HepG2 (cell line): ENCODE measurements around the gene KATNB1. TPM values are rescaled to one million over a fixed set of nuclear protein-coding genes. Genes with fewer than 3 reads are reported as not detected.

Experiments
- ATAC-seq: fragments of 200-7000 bp; cut with Tn5 transposase; 3 replicates; pipeline ENCODE4 v1.9.1; 2020; ENCODE audit warnings: mild to moderate bottlenecking, moderate library complexity
- BruUV-seq: library from RNA; stranded (reverse); fragments of 400-500 nt; replicated peaks from 2 replicates; lab custom pipeline; 2021; lab: Mats Ljungman, UMichigan
- CTCF ChIA-PET: fragments of 300-600 bp; formaldehyde crosslinking; extraction: SDS; loops from one replicate; lab custom pipeline; 2021; ENCODE audit warnings: low total read pairs, inconsistent platforms, low intra/inter-chr PET ratio; lab: Yijun Ruan, JAX
- POLR2A ChIA-PET: fragments of 350-600 bp; sonication (Branson Sonifier 250); formaldehyde crosslinking; loops from one replicate; lab custom pipeline; 2020; ENCODE audit warnings: antibody characterized with exemption, inconsistent platforms; lab: Yijun Ruan, JAX
- DNase-seq: peaks from one replicate; pipeline ENCODE4 v3.0.0-alpha.2; 2015; ENCODE audit warnings: low spot score
- FAIRE-seq: peaks from 3 replicates; lab custom pipeline; 2011; peaks lifted over from hg19 to GRCh38; lab: Jason Lieb, UNC
- H2AFZ ChIP-seq: one replicate; pipeline ENCODE4 v1.6.1; 2011; ENCODE audit warnings: low read length, inconsistent platforms
- H3K27ac ChIP-seq: fragments of 300-600 bp; 3 replicates; pipeline ENCODE4 v1.8.0; 2011; ENCODE audit warnings: mixed run types, mild to moderate bottlenecking, mixed read lengths, low read length, inconsistent platforms; ENCODE audit not compliant: insufficient read depth; ENCODE audit errors: extremely low read length
- H3K27me3 ChIP-seq, 2 experiments: fragments of 200-600 bp in 1 of 2; 2 replicates in 1 of 2; 3 replicates in 1 of 2; pipeline versions ENCODE4 v1.6.0 to v1.8.0; 2011; ENCODE audit warnings: low read length in 2 of 2, mild to moderate bottlenecking in 2 of 2, moderate library complexity in 2 of 2, inconsistent platforms in 1 of 2; ENCODE audit not compliant: insufficient read depth in 2 of 2, control insufficient read depth in 1 of 2
- H3K36me3 ChIP-seq, 2 experiments: fragments of 200-600 bp in 1 of 2; replicated peaks in 1 of 2; 2 replicates in 1 of 2; 3 replicates in 1 of 2; pipeline versions ENCODE4 v1.5.1 to v1.8.0; 2011; ENCODE audit warnings: low read length in 2 of 2, inconsistent platforms in 1 of 2; ENCODE audit not compliant: insufficient read depth in 2 of 2, control insufficient read depth in 1 of 2
- H3K4me1 ChIP-seq: 2 replicates; pipeline ENCODE4 v1.5.1; 2012; ENCODE audit warnings: low read length, inconsistent platforms; ENCODE audit not compliant: insufficient read depth
- H3K4me2 ChIP-seq: 2 replicates; pipeline ENCODE4 v1.6.0; 2011; ENCODE audit warnings: low read depth, low read length, inconsistent platforms
- H3K4me3 ChIP-seq, 3 experiments: fragments of 200-600 bp in 1 of 3; sonication (generic), shearing (Covaris generic) in 1 of 3; replicated peaks in 1 of 3; 2 replicates each; pipeline ENCODE4 v1.5.1; 2011 to 2016; ENCODE audit warnings: low read length in 3 of 3, inconsistent platforms in 2 of 3, low read depth in 2 of 3, mild to moderate bottlenecking in 2 of 3, control low read depth in 1 of 3, mixed read lengths in 1 of 3; ENCODE audit not compliant: insufficient read depth in 1 of 3
- H3K79me2 ChIP-seq: one replicate; pipeline ENCODE4 v1.6.1; 2011; ENCODE audit warnings: low read length, inconsistent platforms; ENCODE audit not compliant: insufficient read depth
- H3K9ac ChIP-seq: 2 replicates; pipeline ENCODE4 v1.6.0; 2011; ENCODE audit warnings: mild to moderate bottlenecking, low read depth, low read length, inconsistent platforms; ENCODE audit not compliant: insufficient read depth
- H3K9me3 ChIP-seq: 2 replicates; pipeline ENCODE4 v1.5.1; 2012; ENCODE audit warnings: mild to moderate bottlenecking, low read length
- H4K20me1 ChIP-seq: 2 replicates; pipeline ENCODE4 v1.6.0; 2011; ENCODE audit warnings: inconsistent platforms, mild to moderate bottlenecking, low read length, moderate library complexity; ENCODE audit not compliant: insufficient read depth
- FOXO1 ChIP-seq: sonication (generic); formaldehyde crosslinking; IDR thresholded peaks from 2 replicates; pipeline ENCODE4 v1.4.0; 2020; ENCODE audit warnings: missing genetic modification reagents
- HMG20B ChIP-seq: conservative IDR thresholded peaks from 2 replicates; pipeline ENCODE4 v1.6.1; 2016; ENCODE audit warnings: missing genetic modification reagents, missing compliant biosample characterization
- KDM3A ChIP-seq: IDR thresholded peaks from 2 replicates; pipeline ENCODE4 v1.6.1; 2018; ENCODE audit warnings: low read depth, missing compliant biosample characterization
- MEIS1 ChIP-seq: sonication (generic); formaldehyde crosslinking; IDR thresholded peaks from 2 replicates; pipeline ENCODE4 v1.9.0; 2021; ENCODE audit warnings: mild to moderate bottlenecking, missing genetic modification reagents, moderate library complexity, borderline replicate concordance
- NR2F2 ChIP-seq: IDR thresholded peaks from 2 replicates; pipeline ENCODE4 v1.6.1; 2012; ENCODE audit warnings: low read depth, inconsistent platforms, borderline replicate concordance
- PHF8 ChIP-seq: sonication (generic); formaldehyde crosslinking; IDR thresholded peaks from 2 replicates; pipeline ENCODE4 v1.5.0; 2020; ENCODE audit warnings: missing genetic modification reagents
- PRDM4 ChIP-seq: sonication (generic); formaldehyde crosslinking; IDR thresholded peaks from 2 replicates; pipeline ENCODE4 v1.9.0; 2021; ENCODE audit warnings: missing genetic modification reagents, borderline replicate concordance
- SMAD1 ChIP-seq: sonication (generic); formaldehyde crosslinking; IDR thresholded peaks from 2 replicates; pipeline ENCODE4 v1.4.0; 2020; ENCODE audit warnings: missing genetic modification reagents, low read depth, mild to moderate bottlenecking, borderline replicate concordance
- TFE3 ChIP-seq: IDR thresholded peaks from 2 replicates; pipeline ENCODE4 v1.6.1; 2016
- ZHX1 ChIP-seq: sonication (generic); formaldehyde crosslinking; IDR thresholded peaks from 2 replicates; pipeline ENCODE4 v1.8.1; 2022; ENCODE audit warnings: low read depth, mild to moderate bottlenecking, missing genetic modification reagents
- ZKSCAN5 ChIP-seq: sonication (generic); formaldehyde crosslinking; IDR thresholded peaks from 2 replicates; pipeline ENCODE4 v1.5.1; 2020; ENCODE audit warnings: mild to moderate bottlenecking, missing genetic modification reagents
- ZNF256 ChIP-seq: sonication (generic); formaldehyde crosslinking; conservative IDR thresholded peaks from 2 replicates; pipeline ENCODE4 v1.4.0; 2020; ENCODE audit warnings: missing genetic modification reagents
- ZNF296 ChIP-seq: sonication (generic); formaldehyde crosslinking; conservative IDR thresholded peaks from 2 replicates; pipeline ENCODE4 v1.5.0; 2020; ENCODE audit warnings: mild to moderate bottlenecking, missing genetic modification reagents
- WGBS: methylation state at CpG from one replicate; pipeline ENCODE4 v1.1.6; 2017; ENCODE audit warnings: low lambda C conversion rate; 5-methylcytosine and 5-hydroxymethylcytosine counted together
- in situ Hi-C: cut with HindIII; loops from 2 replicates; pipeline ENCODE4 v1.10.0; 2017; ENCODE audit warnings: low pct_unique_long_range_greater_than_20kb; ENCODE audit not compliant: extremely low pct_ligation_motif_present
- intact Hi-C: fragments of 100-400 bp; cut with micrococcal nuclease; formaldehyde crosslinking; loops from one replicate; pipeline ENCODE4 v1.10.0; 2022; ENCODE audit not compliant: unreplicated experiment
- polyA plus RNA-seq, 8 experiments: library from polyadenylated mRNA; depleted of rRNA in 3 of 8; stranded (reverse) in 7 of 8; unstranded in 1 of 8; fragments of >200 nt; fragmentation: Illumina TruSeq in 4 of 8; extraction: Trizol in 4 of 8; gene quantifications; 2 replicates each; pipeline versions ENCODE4 v1.2.1 to v1.2.3, GENCODE V29; 2011 to 2016; ENCODE audit warnings: low read depth in 4 of 8, missing spikeins in 1 of 8, mixed read lengths in 1 of 8; ENCODE audit not compliant: insufficient read depth in 1 of 8
- total RNA-seq, 5 experiments: library from RNA; depleted of rRNA; stranded (reverse); fragments of >200 nt; fragmentation: Illumina TruSeq; extraction: Trizol; gene quantifications; 2 replicates each; pipeline ENCODE4 v1.2.3, GENCODE V29; 2016; ENCODE audit warnings: low read depth in 1 of 5

KATNB1 gene
- total and polyA plus RNA-seq, 2 of the 13 experiments (the other 11 are each of a cell fraction or from before 2014, with no cell fraction given) = 31.5 to 43.5 TPM

- TF ChIP-seq HMG20B (CRISPR knock-in tag) = no peak
Measured at GRCh38 chr16:57798953-57799599, 63.5 kb downstream of the KATNB1 start (continued).

GRCh38 chr16:57799600-57800199 is 64.1 kb downstream of the KATNB1 start:
- DNase-seq (no peak), FAIRE-seq (peak; percentile 39), ATAC-seq (no peak)
- Histone ChIP-seq H3K9ac (no peak overlapping the region), H3K27ac (peak overlapping the region; percentile 10), H2AFZ (no peak overlapping the region), H3K27me3 (no peaks in the 10 kb centered on the region), H3K9me3 (no peaks in the 10 kb centered on the region), H3K4me3 (peak overlapping the region in 1 of 3 experiments; percentile 89; a peak in 2 of 6 replicates), H4K20me1 (no peaks in the 10 kb centered on the region; the same call in 1 of the 2 replicates), H3K4me2 (peak overlapping the region; percentile 100), H3K4me1 (peaks cover 88% of the 10 kb centered on the region), H3K36me3 (peaks cover 4 to 8% of the 10 kb centered on the region in 2 experiments; a peak in 4 of 5 replicates), H3K79me2 (peaks cover 40% of the 10 kb centered on the region)
- WGBS = 66% methylated on average over 4 of the region's 5 CpGs
- intact Hi-C loops (loop anchor here (5.0 kb wide), 2 partner anchors 43 to 203 kb away; partner anchors contain the start of genes USB1 and ZNF319), in situ Hi-C loops (no loop called here)
- CTCF ChIA-PET = interaction anchor here (1.1 kb wide), 1 partner anchor 63 kb away, joined by 5 read pairs; no protein-coding TSS in a partner anchor
- no TSS peak for BruUV-seq
- POLR2A ChIA-PET = interaction anchor here (0.9 to 12.4 kb wide), 12 partner anchors 8 to 317 kb away, joined by 4 to 141 read pairs (median 9); partner anchors contain the start of gene KATNB1
- TF ChIP-seq ZNF256 (CRISPR knock-in tag) = no peak
- TF ChIP-seq KDM3A (CRISPR knock-in tag) = no peak
- TF ChIP-seq TFE3 (CRISPR knock-in tag) = 0 out of 2 replicates have a peak, but pooled peaks have one; percentile 52
- TF ChIP-seq ZHX1 (CRISPR knock-in tag) = no peak
- no peak for TF ChIP-seq MEIS1 (CRISPR knock-in tag)
- TF ChIP-seq SMAD1 (CRISPR knock-in tag) = no peak
- no peak for TF ChIP-seq ZKSCAN5
- TF ChIP-seq FOXO1 (CRISPR knock-in tag) = no peak
- 0 out of 2 replicates have a peak, but pooled peaks have one; percentile 20 for TF ChIP-seq PHF8 (CRISPR knock-in tag)
- no peak for TF ChIP-seq PRDM4
- no peak for TF ChIP-seq NR2F2
- no peak for TF ChIP-seq ZNF296 (CRISPR knock-in tag)
